ENCODE data around the gene BCAS4.
A peak's percentile ranks its signal among the peaks of the same experiment; 100 is the strongest.

The BCAS4 gene

GRCh38 chr20:50794846-50795634 is at the start of gene BCAS4:
BCAS4 (plus strand) TSS chr20:50795061; CDS start chr20:50795084, 23 bp downstream.
- Histone ChIP-seq H3K4me2 (ENCODE audit: low read length) (peak within 1 kb of the TSS; percentile 93), H3K9me3 (ENCODE audit: insufficient read depth, low read length) (no peaks in the 10 kb centered on the region), H2AFZ (ENCODE audit: low read depth, low read length) (peak within 1 kb of the TSS; percentile 95), H3K36me3 (replicated peaks; ENCODE audit: low read depth, low read length) (no peaks in the 10 kb centered on the region), H3K27me3 (ENCODE audit: low read depth, low read length) (no peaks in the 10 kb centered on the region; the same call in 1 of the 2 replicates), H3K79me2 (ENCODE audit: low read length) (no peaks in the 10 kb centered on the region), H4K20me1 (ENCODE audit: insufficient read depth, low read length) (no peaks in the 10 kb centered on the region), H3K4me3 (ENCODE audit: low read length) (peak within 1 kb of the TSS; percentile 82), H3K27ac (ENCODE audit: low read length) (peak within 1 kb of the TSS; percentile 36), H3K4me1 (ENCODE audit: low read length) (peaks cover 35% of the 10 kb centered on the region), H3K9ac (ENCODE audit: low read length) (peak within 1 kb of the TSS; percentile 71)
- no peak for TF ChIP-seq EZH2phosphoT487 (IDR thresholded peaks at IDR 0.05; ENCODE audit: low read depth)
- peak; percentile 76; the same call in 1 of the 2 replicates for TF ChIP-seq CTCF (IDR thresholded peaks at IDR 0.05; ENCODE audit: low read depth, low read length)

DNA sequence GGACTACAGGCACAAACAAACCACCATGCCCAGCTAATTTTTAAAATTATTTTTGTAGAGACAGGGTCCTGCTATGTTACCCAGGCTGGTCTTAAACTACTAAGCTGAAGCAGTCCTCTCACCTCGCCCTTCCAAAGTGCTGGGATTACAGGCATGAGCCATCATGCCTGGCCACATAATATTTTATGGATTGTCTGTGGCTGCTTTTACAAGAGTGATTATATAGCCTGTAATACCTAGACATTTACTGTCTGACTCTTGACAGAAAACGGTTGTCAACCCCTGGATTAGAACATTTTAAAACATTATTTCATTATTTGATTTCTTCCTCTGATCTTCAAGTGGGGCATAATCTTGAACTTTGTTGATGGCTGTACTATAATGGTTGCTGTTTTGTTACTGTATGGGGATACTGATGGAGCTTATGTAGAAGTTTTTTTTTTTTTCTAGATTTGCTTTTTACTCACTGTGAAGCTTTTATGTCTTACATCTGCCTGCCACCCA is 49.2 kb upstream of the BCAS4 start:
- H3K4me2 ChIP-seq (ENCODE audit: low read length), result no peak overlapping the region
- peaks cover 18% of the 10 kb centered on the region for H3K36me3 ChIP-seq (replicated peaks; ENCODE audit: low read depth, low read length)
- no peak overlapping the region for H3K27ac ChIP-seq (ENCODE audit: low read length)
- 0 out of 2 replicates have a peak, but pooled peaks cover 2% of the 10 kb centered on the region for H3K79me2 ChIP-seq (ENCODE audit: low read length)
- no peak overlapping the region for H2AFZ ChIP-seq (ENCODE audit: low read depth, low read length)
- H3K4me3 ChIP-seq (ENCODE audit: low read length), result no peak overlapping the region
- no peak for TF ChIP-seq CTCF (IDR thresholded peaks at IDR 0.05; ENCODE audit: low read depth, low read length)
- H3K9me3 ChIP-seq (ENCODE audit: insufficient read depth, low read length), result no peaks in the 10 kb centered on the region
- no peaks in the 10 kb centered on the region for H3K27me3 ChIP-seq (ENCODE audit: low read depth, low read length)
- peaks cover 14% of the 10 kb centered on the region for H3K4me1 ChIP-seq (ENCODE audit: low read length)
- no peak overlapping the region for H3K9ac ChIP-seq (ENCODE audit: low read length)
- H4K20me1 ChIP-seq (ENCODE audit: insufficient read depth, low read length), result no peaks in the 10 kb centered on the region

- Histone ChIP-seq H2AFZ (ENCODE audit: low read depth, low read length) (no peak overlapping the region), H3K27ac (ENCODE audit: low read length) (no peak overlapping the region), H3K4me1 (ENCODE audit: low read length) (peaks cover 14% of the 10 kb centered on the region), H3K9ac (ENCODE audit: low read length) (no peak overlapping the region), H3K79me2 (ENCODE audit: low read length) (0 out of 2 replicates have a peak, but pooled peaks cover 2% of the 10 kb centered on the region), H3K4me3 (ENCODE audit: low read length) (no peak overlapping the region), H3K4me2 (ENCODE audit: low read length) (no peak overlapping the region), H4K20me1 (ENCODE audit: insufficient read depth, low read length) (no peaks in the 10 kb centered on the region), H3K9me3 (ENCODE audit: insufficient read depth, low read length) (no peaks in the 10 kb centered on the region), H3K27me3 (ENCODE audit: low read depth, low read length) (no peaks in the 10 kb centered on the region), H3K36me3 (replicated peaks; ENCODE audit: low read depth, low read length) (peaks cover 18% of the 10 kb centered on the region)
- TF ChIP-seq CTCF (IDR thresholded peaks at IDR 0.05; ENCODE audit: low read depth, low read length) (no peak), EZH2phosphoT487 (IDR thresholded peaks at IDR 0.05; ENCODE audit: low read depth) (no peak)
Observed at GRCh38 chr20:50746138-50746940, 48.5 kb upstream of the BCAS4 start.

- Histone ChIP-seq H3K4me2 (ENCODE audit: low read length) (peak overlapping the region; percentile 37), H3K27me3 (ENCODE audit: low read depth, low read length) (no peaks in the 10 kb centered on the region), H3K36me3 (replicated peaks; ENCODE audit: low read depth, low read length) (peaks cover 21% of the 10 kb centered on the region), H3K4me3 (ENCODE audit: low read length) (peak overlapping the region; percentile 33), H4K20me1 (ENCODE audit: insufficient read depth, low read length) (no peaks in the 10 kb centered on the region), H3K79me2 (ENCODE audit: low read length) (0 out of 2 replicates have a peak, but pooled peaks cover 2% of the 10 kb centered on the region), H3K4me1 (ENCODE audit: low read length) (peaks cover 14% of the 10 kb centered on the region), H2AFZ (ENCODE audit: low read depth, low read length) (no peak overlapping the region), H3K27ac (ENCODE audit: low read length) (no peak overlapping the region), H3K9me3 (ENCODE audit: insufficient read depth, low read length) (no peaks in the 10 kb centered on the region), H3K9ac (ENCODE audit: low read length) (no peak overlapping the region)
- TF ChIP-seq EZH2phosphoT487 (IDR thresholded peaks at IDR 0.05; ENCODE audit: low read depth) (no peak), CTCF (IDR thresholded peaks at IDR 0.05; ENCODE audit: low read depth, low read length) (no peak)
Observed at GRCh38 chr20:50747275-50747674, 47.6 kb upstream of the BCAS4 start.

Measured in OCI-LY3 (cell line).